K562 (cell line): ENCODE results near the gene DEFB114. TPM values are rescaled to one million over a fixed set of nuclear protein-coding genes. Genes with fewer than 3 reads are reported as not detected.

Experiments used
- ATAC-seq: fragments of 200-7000 bp; cut with Tn5 transposase; 3 replicates; pipeline ENCODE4 v1.9.1; 2020; ENCODE audit warnings: moderate library complexity
- BruUV-seq: library from RNA; stranded (reverse); fragments of 400-500 nt; replicated peaks from 2 replicates; lab custom pipeline; 2021; lab: Mats Ljungman, UMichigan
- CTCF ChIA-PET: fragments of 300-600 bp; formaldehyde crosslinking; extraction: SDS; loops from one replicate; lab custom pipeline; 2021; ENCODE audit warnings: low intra/inter-chr PET ratio; lab: Yijun Ruan, JAX
- POLR2A ChIA-PET: fragments of 300-600, 350-650 bp; sonication (Branson Sonifier 250); formaldehyde crosslinking; extraction: SDS; loops from one replicate; lab custom pipeline; 2021; ENCODE audit warnings: antibody characterized with exemption, inconsistent platforms; lab: Yijun Ruan, JAX
- DNase-seq, 4 experiments: peaks; one replicate each; pipeline versions ENCODE4 v3.0.0 to v3.0.0-alpha.2; 2011 to 2018; ENCODE audit warnings: low spot score in 3 of 4, mixed read lengths in 3 of 4; ENCODE audit errors: extremely low read depth in 1 of 4
- FAIRE-seq: peaks from 2 replicates; lab custom pipeline; 2011; peaks lifted over from hg19 to GRCh38; lab: Jason Lieb, UNC
- H2AFZ ChIP-seq: 2 replicates; pipeline ENCODE4 v1.6.0; 2011; ENCODE audit warnings: low read depth, low read length, control low read depth, inconsistent platforms
- H3K27ac ChIP-seq: fragments of 200-600 bp; 3 replicates; pipeline ENCODE4 v1.8.0; 2011; ENCODE audit warnings: low read depth, mild to moderate bottlenecking, control low read depth, inconsistent platforms, low read length, moderate library complexity, mixed read lengths; ENCODE audit errors: extremely low read depth
- H3K27me3 ChIP-seq, 2 experiments: fragments of 300-600 bp in 1 of 2; 2 replicates in 1 of 2; 3 replicates in 1 of 2; pipeline versions ENCODE4 v1.6.0 to v1.8.0; 2011; ENCODE audit warnings: inconsistent platforms in 2 of 2, low read length in 2 of 2, mild to moderate bottlenecking in 1 of 2, mixed read lengths in 1 of 2, moderate library complexity in 1 of 2; ENCODE audit not compliant: control insufficient read depth in 2 of 2, insufficient read depth in 2 of 2
- H3K36me3 ChIP-seq: fragments of 300-600 bp; 3 replicates; pipeline ENCODE4 v1.8.0; 2011; ENCODE audit warnings: mild to moderate bottlenecking, low read length, inconsistent platforms; ENCODE audit not compliant: control insufficient read depth, insufficient read depth
- H3K4me1 ChIP-seq, 2 experiments: fragments of 200-600 bp in 1 of 2; replicated peaks in 1 of 2; 2 replicates in 1 of 2; 3 replicates in 1 of 2; pipeline versions ENCODE4 v1.5.1 to v1.8.0; 2011; ENCODE audit warnings: inconsistent platforms in 2 of 2, low read length in 2 of 2, mild to moderate bottlenecking in 1 of 2, mixed read lengths in 1 of 2, moderate library complexity in 1 of 2; ENCODE audit not compliant: control insufficient read depth in 2 of 2, insufficient read depth in 2 of 2
- H3K4me2 ChIP-seq: 2 replicates; pipeline ENCODE4 v1.6.1; 2011; ENCODE audit warnings: low read length, control low read depth, inconsistent platforms, mixed read lengths; ENCODE audit not compliant: insufficient read depth
- H3K4me3 ChIP-seq: fragments of 200-600 bp; sonication (generic), shearing (Covaris generic); 2 replicates; pipeline ENCODE4 v1.5.1; 2016; ENCODE audit warnings: control low read depth, inconsistent platforms
- H3K79me2 ChIP-seq: fragments of 200-600 bp; 3 replicates; pipeline ENCODE4 v1.8.0; 2011; ENCODE audit warnings: low read length, inconsistent platforms; ENCODE audit not compliant: control insufficient read depth, insufficient read depth
- H3K9ac ChIP-seq, 2 experiments: 2 replicates each; pipeline versions ENCODE4 v1.6.0 to v1.6.1; 2011; ENCODE audit warnings: low read depth in 2 of 2, low read length in 2 of 2, control low read depth in 1 of 2, inconsistent platforms in 1 of 2, mild to moderate bottlenecking in 1 of 2, mixed read lengths in 1 of 2; ENCODE audit not compliant: insufficient read depth in 1 of 2
- H3K9me1 ChIP-seq: one replicate; pipeline ENCODE4 v1.6.0; 2011; ENCODE audit warnings: inconsistent platforms, mild to moderate bottlenecking, low read length, moderate library complexity; ENCODE audit not compliant: control insufficient read depth, insufficient read depth
- H3K9me3 ChIP-seq: replicated peaks from 2 replicates; pipeline ENCODE4 v1.5.1; 2011; ENCODE audit warnings: low read depth, low read length, inconsistent platforms; ENCODE audit not compliant: control insufficient read depth, insufficient read depth
- H4K20me1 ChIP-seq: replicated peaks from 2 replicates; pipeline ENCODE4 v1.6.1; 2011; ENCODE audit warnings: low read length, inconsistent platforms, mixed read lengths; ENCODE audit not compliant: control insufficient read depth, insufficient read depth
- CEBPG ChIP-seq, 3 experiments: fragments of 200-800 bp in 1 of 3; sonication (Bioruptor generic) in 1 of 3; sonication (generic) in 1 of 3; formaldehyde crosslinking in 1 of 3; IDR thresholded peaks in 2 of 3; conservative IDR thresholded peaks in 1 of 3; 2 replicates each; pipeline versions ENCODE4 v1.6.1 to v1.8.0; 2016 to 2022; ENCODE audit warnings: missing compliant biosample characterization in 2 of 3, missing genetic modification characterization in 2 of 3, mild to moderate bottlenecking in 1 of 3, missing genetic modification reagents in 1 of 3
- MGA ChIP-seq: fragments of 450-650 bp; IDR thresholded peaks from 2 replicates; pipeline ENCODE4 v1.6.1; 2016; ENCODE audit warnings: mild to moderate bottlenecking, moderate library complexity
- MNT ChIP-seq, 2 experiments: fragments of 450-650 bp; conservative IDR thresholded peaks; 2 replicates each; pipeline ENCODE4 v1.6.1; 2017; ENCODE audit warnings: mild to moderate bottlenecking in 2 of 2, moderate library complexity in 2 of 2
- NFXL1 ChIP-seq: fragments of 450-650 bp; formaldehyde crosslinking; IDR thresholded peaks from 2 replicates; pipeline ENCODE4 v1.4.0; 2021; ENCODE audit warnings: mild to moderate bottlenecking
- POLR2A ChIP-seq: fragments of 450-650 bp; conservative IDR thresholded peaks from 2 replicates; pipeline ENCODE4 v1.6.1; 2016
- PTTG1 ChIP-seq: fragments of 450-650 bp; IDR thresholded peaks from 2 replicates; pipeline ENCODE4 v1.6.1; 2016; ENCODE audit warnings: low read depth, mild to moderate bottlenecking, missing genetic modification characterization, missing compliant biosample characterization
- SMAD3 ChIP-seq: fragments of 450-650 bp; formaldehyde crosslinking; conservative IDR thresholded peaks from 2 replicates; pipeline ENCODE4 v1.4.0; 2020; ENCODE audit warnings: mild to moderate bottlenecking
- in situ Hi-C: fragments of 300-500 bp; cut with MboI; formaldehyde crosslinking; loops from 4 replicates; pipeline ENCODE4 v1.15.0; 2018; ENCODE audit warnings: inconsistent platforms, mixed read lengths
- intact Hi-C: fragments of 100-400 bp; cut with micrococcal nuclease; formaldehyde crosslinking; loops from 2 replicates; pipeline ENCODE4 v1.14.2; 2022
- polyA plus RNA-seq, 8 experiments: library from polyadenylated mRNA; depleted of rRNA in 4 of 8; stranded (reverse) in 5 of 8; unstranded in 3 of 8; fragments of >200 nt; fragmentation: Nextera tagmentation in 2 of 8; fragmentation: Illumina TruSeq in 1 of 8; extraction: Ambion mirVana in 2 of 8; extraction: Trizol in 1 of 8; gene quantifications; 2 replicates each; pipeline versions ENCODE4 v1.2.1 to v1.2.3, GENCODE V29; 2011 to 2014; ENCODE audit warnings: inconsistent platforms in 1 of 8, missing spikeins in 1 of 8
- total RNA-seq, 7 experiments: library from RNA; depleted of rRNA in 6 of 7; stranded (reverse); fragments of >200 nt in 6 of 7; fragmentation: Illumina TruSeq in 2 of 7; extraction: Trizol in 2 of 7; gene quantifications; 2 replicates each; pipeline versions ENCODE4 v1.2.1 to v1.2.3, GENCODE V29; 2011 to 2021; ENCODE audit warnings: low replicate concordance in 1 of 7

The DEFB114 gene
- total and polyA plus RNA-seq, 9 of the 15 experiments (the other 6 are each of a cell fraction or from before 2014, with no cell fraction given), result not detected

GRCh38 chr6:49995278-49995677 lies 31.3 kb upstream of the DEFB114 start:
- Histone ChIP-seq H3K4me1 (no peaks in the 10 kb centered on the region), H3K79me2 (no peaks in the 10 kb centered on the region), H3K4me2 (no peak overlapping the region), H4K20me1 (no peaks in the 10 kb centered on the region), H3K27me3 (no peaks in the 10 kb centered on the region), H3K9me1 (no peaks in the 10 kb centered on the region), H3K27ac (no peak overlapping the region), H2AFZ (no peak overlapping the region), H3K4me3 (no peak overlapping the region), H3K9ac (no peak overlapping the region), H3K36me3 (no peaks in the 10 kb centered on the region), H3K9me3 (no peaks in the 10 kb centered on the region)
- ATAC-seq, result no peak
- DNase-seq, result no peak
- FAIRE-seq, result no peak
- in situ Hi-C loops, result no loop called here
- POLR2A ChIA-PET, result no interaction called here
- CTCF ChIA-PET, result no interaction called here
- intact Hi-C loops, result no loop called here
- no TSS peak for BruUV-seq
- TF ChIP-seq CEBPG (CRISPR knock-in tag; IDR thresholded peaks at IDR 0.05) (no peak), CEBPG (tag; conservative IDR thresholded peaks at IDR 0.05 in 1 of 2, IDR thresholded peaks at IDR 0.05 in 1 of 2) (no peak), MNT (conservative IDR thresholded peaks at IDR 0.05) (no peak), MGA (no peak), PTTG1 (tag) (no peak), POLR2A (no peak), NFXL1 (CRISPR knock-in tag) (no peak), SMAD3 (CRISPR knock-in tag) (no peak)
